Upper lobe of left lung (tissue), 6 donors: ENCODE data around the gene ZNF345. TPM values are rescaled to one million over a fixed set of nuclear protein-coding genes. Genes with fewer than 3 reads are reported as not detected.

Experiments
- ATAC-seq, 2 donors: fragments of 200-7000 bp; cut with Tn5 transposase; one replicate each; pipeline ENCODE4 v1.9.1; 2022; ENCODE audit warnings: mild to moderate bottlenecking in 2 of 2, moderate library complexity in 2 of 2; ENCODE audit not compliant: low FRiP score in 2 of 2
- DNase-seq, 2 donors: peaks; one replicate each; pipeline ENCODE4 v3.0.0-alpha.2; 2019 to 2020
- H3K27ac ChIP-seq, 4 donors: fragments of 200-600 bp; sonication (generic); one replicate each; pipeline ENCODE4 v1.5.1; 2016 to 2019
- H3K27me3 ChIP-seq, 4 donors: fragments of 200-600 bp; sonication (generic); one replicate each; pipeline ENCODE4 v1.5.1; 2017 to 2019
- H3K36me3 ChIP-seq, 4 donors: fragments of 200-600 bp; sonication (generic); one replicate each; pipeline ENCODE4 v1.5.1; 2016 to 2019
- H3K4me1 ChIP-seq, 4 donors: fragments of 200-600 bp; sonication (generic); one replicate each; pipeline ENCODE4 v1.5.1; 2018 to 2019
- H3K4me3 ChIP-seq, 4 donors: fragments of 200-600 bp; sonication (generic); one replicate each; pipeline ENCODE4 v1.5.1; 2017 to 2019; ENCODE audit warnings: mild to moderate bottlenecking in 2 of 4, moderate library complexity in 1 of 4
- H3K9me3 ChIP-seq, 4 donors: fragments of 200-600 bp; sonication (generic); one replicate each; pipeline ENCODE4 v1.5.1; 2018 to 2019
- CTCF ChIP-seq, 6 experiments: fragments of 450-650 bp in 4 of 6; fragments of 200-600 bp in 2 of 6; sonication (generic) in 2 of 6; IDR thresholded peaks; one replicate each; pipeline ENCODE4 v1.5.1; 2016 to 2019; ENCODE audit warnings: antibody characterized with exemption in 6 of 6
- EP300 ChIP-seq, 4 donors: sonication (generic); formaldehyde crosslinking; IDR thresholded peaks; one replicate each; pipeline ENCODE4 v1.5.1; 2017; ENCODE audit warnings: antibody characterized with exemption in 4 of 4, control low read depth in 2 of 4
- POLR2A ChIP-seq, 4 donors: fragments of 450-650 bp; IDR thresholded peaks; one replicate each; pipeline ENCODE4 v1.5.1; 2016 to 2017; ENCODE audit warnings: antibody characterized with exemption in 4 of 4, mild to moderate bottlenecking in 2 of 4
- WGBS, 2 donors: methylation state at CpG; one replicate each; pipeline ENCODE4 v1.1.5; 2017 to 2018; 5-methylcytosine and 5-hydroxymethylcytosine counted together
- small RNA-seq, 4 donors: library from RNA; depleted of rRNA; stranded (forward); fragments of <200 nt; gene quantifications; one replicate each; pipeline ENCODE3, GENCODE V24; 2016
- total RNA-seq, 6 donors: library from RNA; depleted of rRNA in 4 of 6; stranded (reverse); fragments of >200 nt in 4 of 6; gene quantifications; one replicate each; pipeline versions ENCODE4 v1.1.0 to v1.2.1, GENCODE V29; 2016 to 2021
- donor health status: DM: no; HTN: no; CAD: no; lungs with moderate emphysema.
- donor health status: DM: no; HTN: yes; CAD: no; lungs with severe emphysema.

ZNF345 gene
- total RNA-seq, 6 donors from 2014 or later: 4.8 to 8.3 (median 5.6) TPM

GRCh38 chr19:36918090-36918489, 67.4 kb downstream of the ZNF345 start:
- peaks cover 6 to 19% (median 12%) of the 10 kb centered on the region in 4 donors for H3K4me1 ChIP-seq
- 95 to 97% methylated on average over 9 of the region's 9 CpGs for WGBS, 2 donors
- H3K27me3 ChIP-seq: no peaks in the 10 kb centered on the region
- TF ChIP-seq EP300 (IDR thresholded peaks at IDR 0.05) (no peak), POLR2A (IDR thresholded peaks at IDR 0.05) (no peak), CTCF (IDR thresholded peaks at IDR 0.05) (no peak)
- ATAC-seq (no peak), DNase-seq (no peak)
- peaks cover 0 to 15% (median 8%) of the 10 kb centered on the region in 4 donors for H3K9me3 ChIP-seq
- H3K4me3 ChIP-seq: no peak overlapping the region
- no peak overlapping the region for H3K27ac ChIP-seq
- H3K36me3 ChIP-seq: peaks cover 0 to 38% (median 20%) of the 10 kb centered on the region in 4 donors

Small RNA genes within 50 kb of the gene (small RNA-seq; reads per million reads assigned to genes)
- gene RF00019: 0 reads per million in 4 donors

Other genes starting within 250 kb of the ZNF345 start
- 1 to 10 TPM in 5 of 6 donors, under 1 TPM in 1; 0.78 to 5.7 (median 4.1) TPM for gene ZNF382, start 245.6 kb upstream of the ZNF345 start, total RNA-seq
- 10 to 100 TPM in 1 of 6 donors, 1 to 10 TPM in 5; 4.2 to 17.4 (median 7.1) TPM for gene ZNF461, start 184.0 kb upstream of the ZNF345 start, total RNA-seq
- gene ZNF567, start 163.3 kb upstream of the ZNF345 start, total RNA-seq: 10 to 100 TPM in 2 of 6 donors, 1 to 10 TPM in 4; 4.4 to 23.0 (median 6.1) TPM
- 1 to 10 TPM in 5 of 6 donors, under 1 TPM in 1; 0.44 to 3.0 (median 1.2) TPM for gene ZNF850, start 78.1 kb upstream of the ZNF345 start, total RNA-seq
- 1 to 10 TPM; 5.0 to 7.7 (median 5.7) TPM for gene ZNF790, start 12.5 kb upstream of the ZNF345 start, total RNA-seq
- gene ZNF829, start 65.4 kb downstream of the ZNF345 start, total RNA-seq: 1 to 10 TPM in 5 of 6 donors, under 1 TPM in 1; 1.00 to 5.2 (median 1.8) TPM
- gene ZNF568, start 65.5 kb downstream of the ZNF345 start, total RNA-seq: 10 to 100 TPM in 2 of 6 donors, 1 to 10 TPM in 4; 4.8 to 12.3 (median 7.3) TPM
- 10 to 100 TPM in 1 of 6 donors, 1 to 10 TPM in 4, under 1 TPM in 1; 0.89 to 10.5 (median 7.6) TPM for gene ZNF420, start 227.6 kb downstream of the ZNF345 start, total RNA-seq